Nephron (organoid): Measurements from ENCODE around the gene CHST10.

Source experiments
- H3K27ac Mint-ChIP-seq, 3 experiments: 2 replicates each; pipeline ENCODE4 v1.8.0; 2020; ENCODE audit warnings: mixed read lengths in 3 of 3, mild to moderate bottlenecking in 2 of 3, moderate library complexity in 1 of 3
- H3K27me3 Mint-ChIP-seq: 2 replicates; pipeline ENCODE4 v1.8.0; 2021; ENCODE audit warnings: low read depth, mild to moderate bottlenecking, moderate library complexity, mixed read lengths
- H3K36me3 Mint-ChIP-seq: 2 replicates; pipeline ENCODE4 v1.8.0; 2020; ENCODE audit warnings: low read depth, mixed read lengths
- H3K4me1 Mint-ChIP-seq: 2 replicates; pipeline ENCODE4 v1.8.0; 2020; ENCODE audit warnings: mixed read lengths
- H3K4me3 Mint-ChIP-seq, 3 experiments: 2 replicates each; pipeline ENCODE4 v1.8.0; 2020; ENCODE audit warnings: mild to moderate bottlenecking in 3 of 3, mixed read lengths in 3 of 3, moderate library complexity in 2 of 3
- H3K9me3 Mint-ChIP-seq: 2 replicates; pipeline ENCODE4 v1.8.0; 2020; ENCODE audit warnings: mixed read lengths
- CTCF ChIP-seq, 3 experiments: fragments of 200-600 bp; sonication (generic); IDR thresholded peaks; one replicate each; pipeline ENCODE4 v1.5.0; 2021; ENCODE audit warnings: antibody characterized with exemption in 3 of 3; ENCODE audit not compliant: unreplicated experiment in 3 of 3

CHST10 gene

GRCh38 chr2:100446696-100447095 is 29.2 kb upstream of the CHST10 start:
- no peak for TF ChIP-seq CTCF (IDR thresholded peaks at IDR 0.05; ENCODE audit: unreplicated experiment in 3 of 3)
- no peak overlapping the region for H3K27ac Mint-ChIP-seq
- no peaks in the 10 kb centered on the region for H3K4me1 Mint-ChIP-seq
- H3K9me3 Mint-ChIP-seq, result no peaks in the 10 kb centered on the region
- H3K4me3 Mint-ChIP-seq, result no peak overlapping the region
- H3K36me3 Mint-ChIP-seq, result no peaks in the 10 kb centered on the region
- H3K27me3 Mint-ChIP-seq, result peaks cover 4% of the 10 kb centered on the region

DNA sequence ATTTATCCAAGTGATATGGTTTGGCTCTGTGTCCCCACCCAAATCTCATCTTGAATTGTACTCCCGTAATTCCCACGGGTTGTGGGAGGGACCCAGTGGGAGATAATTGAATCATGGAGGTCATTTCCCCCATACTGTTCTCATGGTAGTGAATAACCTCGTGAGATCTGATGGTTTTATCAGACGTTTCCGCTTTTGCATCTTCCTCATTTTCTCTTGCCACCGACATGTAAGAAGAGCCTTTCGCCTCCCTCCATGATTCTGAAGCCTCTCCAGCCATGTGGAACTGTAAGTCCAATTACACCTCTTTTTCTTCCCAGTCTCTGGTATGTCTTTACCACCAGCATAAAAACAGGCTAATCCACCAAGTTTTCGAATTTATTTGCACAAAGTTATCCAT is 20.3 kb upstream of the CHST10 start:
- Mint-ChIP-seq H3K27ac (no peak overlapping the region), H3K4me1 (no peaks in the 10 kb centered on the region), H3K4me3 (no peak overlapping the region), H3K36me3 (no peaks in the 10 kb centered on the region), H3K27me3 (peaks cover 3% of the 10 kb centered on the region), H3K9me3 (no peaks in the 10 kb centered on the region)
- no peak for TF ChIP-seq CTCF (IDR thresholded peaks at IDR 0.05; ENCODE audit: unreplicated experiment in 3 of 3)

DNA sequence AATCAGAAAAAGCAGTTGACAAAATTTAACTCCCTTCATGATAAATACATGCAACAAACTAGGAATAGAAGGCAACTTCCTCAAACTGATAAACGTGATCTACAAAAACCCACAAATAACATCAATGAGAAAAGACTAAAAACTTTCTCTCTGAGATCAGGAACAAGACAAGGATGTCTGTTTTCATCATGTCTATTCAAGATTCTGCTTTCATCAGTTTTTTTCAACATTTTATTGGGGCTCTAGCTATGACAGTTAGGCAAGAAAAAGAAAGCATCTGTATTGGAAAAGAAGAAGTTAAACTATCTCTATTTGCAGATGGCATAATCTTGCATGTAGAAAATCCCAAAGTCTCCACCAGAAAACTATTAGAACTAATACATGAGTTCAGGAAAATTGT is 12.3 kb upstream of the CHST10 start:
- Mint-ChIP-seq H3K27me3 (no peaks in the 10 kb centered on the region), H3K27ac (no peak overlapping the region), H3K4me1 (no peaks in the 10 kb centered on the region), H3K4me3 (no peak overlapping the region), H3K36me3 (no peaks in the 10 kb centered on the region), H3K9me3 (peaks cover 18% of the 10 kb centered on the region)
- TF ChIP-seq CTCF (IDR thresholded peaks at IDR 0.05; ENCODE audit: unreplicated experiment in 3 of 3), result no peak

GRCh38 chr2:100427627-100428258 is 10.3 kb upstream of the CHST10 start:
- H3K4me1 Mint-ChIP-seq, result no peaks in the 10 kb centered on the region
- no peaks in the 10 kb centered on the region for H3K27me3 Mint-ChIP-seq
- peaks cover 18% of the 10 kb centered on the region for H3K9me3 Mint-ChIP-seq
- peak in 2 of 3 experiments; percentile 9 to 34 for TF ChIP-seq CTCF (IDR thresholded peaks at IDR 0.05; ENCODE audit: unreplicated experiment in 3 of 3)
- H3K27ac Mint-ChIP-seq, result no peak overlapping the region
- no peaks in the 10 kb centered on the region for H3K36me3 Mint-ChIP-seq
- no peak overlapping the region for H3K4me3 Mint-ChIP-seq

DNA sequence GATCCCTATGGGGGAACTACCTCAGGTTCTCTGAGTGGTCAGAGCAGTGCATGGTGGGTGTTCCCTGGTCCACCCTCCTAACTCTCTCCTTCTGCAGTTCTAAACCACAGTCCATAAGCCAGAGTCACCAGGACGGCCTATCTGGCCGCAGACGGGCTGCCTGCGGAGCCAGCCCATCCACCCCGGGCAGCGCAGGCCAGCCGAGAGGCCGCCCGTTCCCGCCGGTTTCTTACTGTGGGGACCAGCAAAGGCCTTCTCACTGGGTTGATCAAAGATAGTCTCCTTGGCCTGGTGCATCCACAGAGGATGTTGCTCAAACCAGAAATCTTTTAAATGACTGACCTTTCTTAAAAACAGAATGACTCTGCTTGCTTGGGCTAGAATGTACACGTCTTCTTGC is 9.6 kb upstream of the CHST10 start:
- Mint-ChIP-seq H3K4me1 (no peaks in the 10 kb centered on the region), H3K36me3 (no peaks in the 10 kb centered on the region), H3K9me3 (peaks cover 18% of the 10 kb centered on the region), H3K4me3 (no peak overlapping the region), H3K27me3 (no peaks in the 10 kb centered on the region), H3K27ac (no peak overlapping the region)
- no peak for TF ChIP-seq CTCF (IDR thresholded peaks at IDR 0.05; ENCODE audit: unreplicated experiment in 3 of 3)

DNA sequence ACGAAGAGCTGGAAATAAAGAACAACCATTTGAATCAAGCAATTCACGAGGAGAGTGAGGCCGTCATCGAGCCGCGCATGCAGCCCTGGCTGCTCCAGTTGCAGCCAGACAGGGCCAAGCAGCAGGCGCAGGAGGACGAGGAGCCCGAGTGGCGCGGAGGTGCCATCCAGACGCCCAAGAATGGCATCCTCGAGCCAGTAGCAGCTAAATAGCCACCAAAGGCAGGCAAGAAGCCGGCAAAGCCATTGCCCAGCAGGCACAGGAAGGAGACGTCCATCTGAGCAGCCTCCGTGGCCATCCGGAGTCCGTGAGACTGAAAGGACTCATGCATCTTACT is 8.9 kb upstream of the CHST10 start:
- H3K27me3 Mint-ChIP-seq, result no peaks in the 10 kb centered on the region
- no peaks in the 10 kb centered on the region for H3K4me1 Mint-ChIP-seq
- H3K27ac Mint-ChIP-seq, result no peak overlapping the region
- TF ChIP-seq CTCF (IDR thresholded peaks at IDR 0.05; ENCODE audit: unreplicated experiment in 3 of 3), result no peak
- H3K36me3 Mint-ChIP-seq, result no peaks in the 10 kb centered on the region
- H3K9me3 Mint-ChIP-seq, result peaks cover 18% of the 10 kb centered on the region
- H3K4me3 Mint-ChIP-seq, result no peak overlapping the region
